Frontal cortex (tissue), 4 donors: ENCODE results near the gene CSTA. TPM values are rescaled to one million over a fixed set of nuclear protein-coding genes. Genes with fewer than 3 reads are reported as not detected.

Source experiments
- DNase-seq, 2 donors: peaks; one replicate each; pipeline ENCODE4 v3.0.0; 2012; ENCODE audit warnings: low spot score in 2 of 2
- FAIRE-seq: peaks from 2 replicates; lab custom pipeline; 2012; peaks lifted over from hg19 to GRCh38; lab: Jason Lieb, UNC
- total RNA-seq: library from RNA; depleted of rRNA; stranded (reverse); fragments of >200 nt; gene quantifications from one replicate; pipeline ENCODE4 v1.2.3, GENCODE V29; 2014
- donor health status: control.
- donor health status: control.
- donor health status: control.

Gene CSTA
- total RNA-seq, 1 donor from 2014 or later, result not detected

GRCh38 chr3:122316368-122316767, 8.7 kb upstream of the CSTA start:
- FAIRE-seq, result no peak
- no peak for DNase-seq

GRCh38 chr3:122318620-122319019, 6.4 kb upstream of the CSTA start:
- no peak for FAIRE-seq
- DNase-seq, result no peak

- DNase-seq (no peak), FAIRE-seq (no peak)
Measured at GRCh38 chr3:122322095-122323075, 2.7 kb upstream of the CSTA start.

- DNase-seq, result no peak
- no peak for FAIRE-seq
Measured at GRCh38 chr3:122325769-122326168, 721 bp downstream of the CSTA start.

- DNase-seq (no peak), FAIRE-seq (no peak)
Measured at GRCh38 chr3:122331886-122332285, 6.8 kb downstream of the CSTA start.

- no peak for FAIRE-seq
- no peak for DNase-seq
Measured at GRCh38 chr3:122332551-122332950, 7.5 kb downstream of the CSTA start.

- no peak for FAIRE-seq
- DNase-seq, result no peak
Measured at GRCh38 chr3:122342803-122343202, 17.8 kb downstream of the CSTA start.

- no peak for FAIRE-seq
Measured at GRCh38 chr3:122343654-122344053, 18.6 kb downstream of the CSTA start.

GRCh38 chr3:122349171-122349570, 24.1 kb downstream of the CSTA start:
- FAIRE-seq, result no peak
- no peak for DNase-seq

More at GRCh38 chr3:122343654-122344053, 18.6 kb downstream of the CSTA start:
- DNase-seq, result no peak

- FAIRE-seq (no peak), DNase-seq (no peak)
Measured at GRCh38 chr3:122350814-122351418, 25.9 kb downstream of the CSTA start.

GRCh38 chr3:122351612-122352011, 26.6 kb downstream of the CSTA start:
- DNase-seq (no peak), FAIRE-seq (no peak)

GRCh38 chr3:122353215-122353614, 28.2 kb downstream of the CSTA start:
- no peak for FAIRE-seq
- no peak for DNase-seq

GRCh38 chr3:122353893-122354401, 28.9 kb downstream of the CSTA start:
- DNase-seq (no peak), FAIRE-seq (no peak)

GRCh38 chr3:122355612-122356011, 30.6 kb downstream of the CSTA start:
- FAIRE-seq, result no peak
- DNase-seq, result no peak

- peak in 1 of 2 donors; percentile 10 for DNase-seq
- FAIRE-seq, result no peak
Measured at GRCh38 chr3:122356402-122356801, 31.4 kb downstream of the CSTA start.

GRCh38 chr3:122357828-122358702, 33.0 kb downstream of the CSTA start:
- no peak for DNase-seq
- FAIRE-seq, result no peak

GRCh38 chr3:122358703-122359032, 33.6 kb downstream of the CSTA start:
- no peak for DNase-seq
- no peak for FAIRE-seq

- no peak for FAIRE-seq
- DNase-seq, result no peak
Measured at GRCh38 chr3:122362026-122362425, 37.0 kb downstream of the CSTA start.

GRCh38 chr3:122364490-122364889, 39.4 kb downstream of the CSTA start:
- no peak for DNase-seq
- FAIRE-seq, result no peak

GRCh38 chr3:122365073-122365472, 40.0 kb downstream of the CSTA start:
- FAIRE-seq (no peak), DNase-seq (no peak)
